ENCODE results near the gene RUSF1. TPM values are rescaled to one million over a fixed set of nuclear protein-coding genes. Genes with fewer than 3 reads are reported as not detected.
A peak's percentile ranks its signal among the peaks of the same experiment; 100 is the strongest.

The RUSF1 gene
- total and polyA plus RNA-seq, 2 donors (not counting 1 experiment from before 2014, with no cell fraction given), result 23.1 to 41.8 TPM

DNA sequence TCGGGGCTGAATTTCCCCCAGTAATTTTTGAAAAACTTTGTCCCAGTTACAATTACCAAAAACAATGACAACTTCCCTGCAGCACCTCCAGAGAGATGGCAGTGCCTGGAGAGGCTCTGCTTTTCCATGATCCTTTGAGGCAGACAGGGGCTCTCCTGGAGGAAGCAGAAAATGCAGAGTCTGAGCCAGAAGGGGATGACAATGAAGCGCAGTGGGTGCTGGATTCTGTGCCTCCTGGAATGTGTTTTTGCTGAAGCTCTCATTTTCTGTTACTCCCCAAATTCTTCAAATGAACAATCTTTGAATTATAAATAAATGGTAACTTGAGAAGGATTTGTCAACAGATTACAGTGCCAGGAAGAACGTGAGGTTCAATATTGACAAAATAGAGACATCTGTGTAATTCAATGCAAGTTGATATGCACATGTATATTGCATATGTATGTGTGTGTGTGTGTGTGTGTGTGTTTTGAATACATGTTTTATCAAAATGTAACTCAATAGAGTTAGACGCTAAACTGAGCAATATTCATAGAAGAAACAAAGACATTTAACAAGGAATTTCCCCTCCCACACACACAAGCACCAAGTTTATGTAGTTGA lies 9.7 kb upstream of the RUSF1 start:
- H3K79me2 ChIP-seq (ENCODE audit: control insufficient read depth, insufficient read depth, low read length), result no peaks in the 10 kb centered on the region
- no peak overlapping the region for H3K4me3 ChIP-seq (replicated peaks in 1 of 4; ENCODE audit: control extremely low read depth in 1 of 4, insufficient read depth in 1 of 4, low read depth in 3 of 4, low read length in 4 of 4)
- no peak for TF ChIP-seq EZH2 (IDR thresholded peaks at IDR 0.05; ENCODE audit: low read length, missing control alignments)
- TF ChIP-seq, protein P1, sequence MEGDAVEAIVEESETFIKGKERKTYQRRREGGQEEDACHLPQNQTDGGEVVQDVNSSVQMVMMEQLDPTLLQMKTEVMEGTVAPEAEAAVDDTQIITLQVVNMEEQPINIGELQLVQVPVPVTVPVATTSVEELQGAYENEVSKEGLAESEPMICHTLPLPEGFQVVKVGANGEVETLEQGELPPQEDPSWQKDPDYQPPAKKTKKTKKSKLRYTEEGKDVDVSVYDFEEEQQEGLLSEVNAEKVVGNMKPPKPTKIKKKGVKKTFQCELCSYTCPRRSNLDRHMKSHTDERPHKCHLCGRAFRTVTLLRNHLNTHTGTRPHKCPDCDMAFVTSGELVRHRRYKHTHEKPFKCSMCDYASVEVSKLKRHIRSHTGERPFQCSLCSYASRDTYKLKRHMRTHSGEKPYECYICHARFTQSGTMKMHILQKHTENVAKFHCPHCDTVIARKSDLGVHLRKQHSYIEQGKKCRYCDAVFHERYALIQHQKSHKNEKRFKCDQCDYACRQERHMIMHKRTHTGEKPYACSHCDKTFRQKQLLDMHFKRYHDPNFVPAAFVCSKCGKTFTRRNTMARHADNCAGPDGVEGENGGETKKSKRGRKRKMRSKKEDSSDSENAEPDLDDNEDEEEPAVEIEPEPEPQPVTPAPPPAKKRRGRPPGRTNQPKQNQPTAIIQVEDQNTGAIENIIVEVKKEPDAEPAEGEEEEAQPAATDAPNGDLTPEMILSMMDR (conservative IDR thresholded peaks at IDR 0.05 in 1 of 2, IDR thresholded peaks at IDR 0.05 in 1 of 2; ENCODE audit: low read depth in 1 of 2, low read length in 2 of 2), result no peak
- no peaks in the 10 kb centered on the region for H3K9me3 ChIP-seq (ENCODE audit: control insufficient read depth, insufficient read depth, low read depth, low read length)
- no peak for DNase-seq (ENCODE audit: low read depth in 2 of 2)
- H3K27ac ChIP-seq (ENCODE audit: insufficient read depth, low read length), result no peak overlapping the region
- no peaks in the 10 kb centered on the region for H3K4me1 ChIP-seq (ENCODE audit: control insufficient read depth, extremely low read depth, insufficient read depth, low read length)
- no peaks in the 10 kb centered on the region for H4K20me1 ChIP-seq (ENCODE audit: control insufficient read depth, extremely low read depth, insufficient read depth, low read length)
- no peak overlapping the region for H3K4me2 ChIP-seq (ENCODE audit: extremely low read depth, insufficient read depth, low read length)
- no peaks in the 10 kb centered on the region for H3K27me3 ChIP-seq (ENCODE audit: control insufficient read depth, insufficient read depth, low read length)
- H2AFZ ChIP-seq (ENCODE audit: low read length), result no peak overlapping the region
- H3K9ac ChIP-seq (ENCODE audit: insufficient read depth, low read length), result no peak overlapping the region
- H3K36me3 ChIP-seq (ENCODE audit: control insufficient read depth, insufficient read depth, low read length), result no peaks in the 10 kb centered on the region

- no peaks in the 10 kb centered on the region for H3K27me3 ChIP-seq (ENCODE audit: control insufficient read depth, insufficient read depth, low read length)
- H3K9me3 ChIP-seq (ENCODE audit: control insufficient read depth, insufficient read depth, low read depth, low read length), result no peaks in the 10 kb centered on the region
- H2AFZ ChIP-seq (ENCODE audit: low read length), result no peak overlapping the region
- H3K36me3 ChIP-seq (ENCODE audit: control insufficient read depth, insufficient read depth, low read length), result no peaks in the 10 kb centered on the region
- no peak overlapping the region for H3K4me3 ChIP-seq (replicated peaks in 1 of 4; ENCODE audit: control extremely low read depth in 1 of 4, insufficient read depth in 1 of 4, low read depth in 3 of 4, low read length in 4 of 4)
- no peaks in the 10 kb centered on the region for H3K79me2 ChIP-seq (ENCODE audit: control insufficient read depth, insufficient read depth, low read length)
- no peak overlapping the region for H3K9ac ChIP-seq (ENCODE audit: insufficient read depth, low read length)
- H4K20me1 ChIP-seq (ENCODE audit: control insufficient read depth, extremely low read depth, insufficient read depth, low read length), result no peaks in the 10 kb centered on the region
- TF ChIP-seq EZH2 (IDR thresholded peaks at IDR 0.05; ENCODE audit: low read length, missing control alignments), result no peak
- TF ChIP-seq, protein P1 (conservative IDR thresholded peaks at IDR 0.05 in 1 of 2, IDR thresholded peaks at IDR 0.05 in 1 of 2; ENCODE audit: low read depth in 1 of 2, low read length in 2 of 2), result no peak
- no peak overlapping the region for H3K27ac ChIP-seq (ENCODE audit: insufficient read depth, low read length)
- H3K4me1 ChIP-seq (ENCODE audit: control insufficient read depth, extremely low read depth, insufficient read depth, low read length), result no peaks in the 10 kb centered on the region
- DNase-seq (ENCODE audit: low read depth in 2 of 2), result no peak
- no peak overlapping the region for H3K4me2 ChIP-seq (ENCODE audit: extremely low read depth, insufficient read depth, low read length)
These were observed 5.7 kb upstream of the RUSF1 start for GRCh38 chr16:31513884-31514283.

DNA sequence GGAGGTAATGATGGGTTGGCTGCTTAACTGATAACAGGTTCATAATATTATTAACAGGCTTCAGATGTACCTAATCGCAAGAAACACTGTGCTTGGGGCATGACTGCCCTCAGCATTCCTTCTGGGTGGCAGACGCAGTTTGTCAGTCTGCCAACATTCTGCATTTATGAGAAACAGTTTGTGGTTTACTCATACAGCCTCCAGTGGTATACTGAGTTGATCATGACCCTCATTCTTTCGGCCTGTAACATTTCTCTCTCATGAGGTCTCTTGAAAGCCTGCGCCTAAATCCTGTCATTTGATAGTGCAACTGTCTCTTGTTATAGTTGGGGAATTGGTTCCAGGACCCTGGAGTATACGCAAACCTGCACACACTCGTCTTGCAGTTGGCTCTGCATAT lies 4.9 kb upstream of the RUSF1 start:
- no peaks in the 10 kb centered on the region for H3K27me3 ChIP-seq (ENCODE audit: control insufficient read depth, insufficient read depth, low read length)
- no peak overlapping the region for H3K27ac ChIP-seq (ENCODE audit: insufficient read depth, low read length)
- peaks cover under 1% of the 10 kb centered on the region for H3K79me2 ChIP-seq (ENCODE audit: control insufficient read depth, insufficient read depth, low read length)
- no peak overlapping the region for H3K9ac ChIP-seq (ENCODE audit: insufficient read depth, low read length)
- H3K9me3 ChIP-seq (ENCODE audit: control insufficient read depth, insufficient read depth, low read depth, low read length), result no peaks in the 10 kb centered on the region
- no peaks in the 10 kb centered on the region for H3K36me3 ChIP-seq (ENCODE audit: control insufficient read depth, insufficient read depth, low read length)
- no peak overlapping the region for H3K4me2 ChIP-seq (ENCODE audit: extremely low read depth, insufficient read depth, low read length)
- no peak overlapping the region for H2AFZ ChIP-seq (ENCODE audit: low read length)
- TF ChIP-seq, protein P1 (conservative IDR thresholded peaks at IDR 0.05 in 1 of 2, IDR thresholded peaks at IDR 0.05 in 1 of 2; ENCODE audit: low read depth in 1 of 2, low read length in 2 of 2), result no peak
- TF ChIP-seq EZH2 (IDR thresholded peaks at IDR 0.05; ENCODE audit: low read length, missing control alignments), result no peak
- peak; percentile 22 to 72 for DNase-seq (ENCODE audit: low read depth in 2 of 2)
- no peaks in the 10 kb centered on the region for H4K20me1 ChIP-seq (ENCODE audit: control insufficient read depth, extremely low read depth, insufficient read depth, low read length)
- no peak overlapping the region for H3K4me3 ChIP-seq (replicated peaks in 1 of 4; ENCODE audit: control extremely low read depth in 1 of 4, insufficient read depth in 1 of 4, low read depth in 3 of 4, low read length in 4 of 4)
- no peaks in the 10 kb centered on the region for H3K4me1 ChIP-seq (ENCODE audit: control insufficient read depth, extremely low read depth, insufficient read depth, low read length)
